ENCODE results near the gene IFRD2. TPM values are rescaled to one million over a fixed set of nuclear protein-coding genes. Genes with fewer than 3 reads are reported as not detected.
A peak's percentile ranks its signal among the peaks of the same experiment; 100 is the strongest.

The IFRD2 gene
- total RNA-seq, 1 experiment from 2014 or later: 223 TPM

DNA sequence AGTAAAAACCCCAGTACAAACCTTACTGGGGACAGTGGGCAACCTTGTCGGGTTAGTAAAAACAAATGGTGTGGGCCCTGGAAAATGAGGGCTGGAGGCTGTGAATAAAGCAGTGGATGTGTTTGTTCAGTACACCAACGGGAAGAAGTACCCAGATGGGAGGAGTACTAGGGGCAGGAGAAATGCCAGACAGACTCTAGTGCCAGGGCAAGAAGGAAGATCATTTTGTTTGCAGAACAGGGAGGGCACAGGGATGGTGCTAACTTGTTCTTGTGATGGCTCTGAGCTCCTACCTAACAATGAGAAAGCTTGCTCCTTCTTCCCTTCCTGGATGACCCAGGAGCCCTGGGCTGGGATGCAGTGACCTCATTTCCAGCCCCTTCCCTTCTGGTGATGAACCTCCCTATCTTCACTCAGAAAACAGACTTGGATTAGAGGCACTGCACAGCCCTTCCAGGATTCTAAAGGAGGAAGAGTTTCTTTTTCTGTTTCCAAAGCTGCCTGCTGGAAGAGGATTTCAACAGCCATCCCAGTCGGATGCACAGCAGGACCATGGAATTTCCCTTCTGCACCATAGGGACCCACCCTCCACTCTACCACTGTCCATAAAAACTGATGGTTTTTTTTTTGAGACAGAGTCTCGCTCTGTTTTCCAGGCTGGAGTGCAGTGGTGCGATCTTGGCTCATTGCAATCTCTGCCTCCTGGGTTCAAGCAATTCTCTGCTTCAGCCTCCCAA, 42.3 kb upstream of the IFRD2 start:
- Histone ChIP-seq H3K4me2 (ENCODE audit: low read length) (peak overlapping the region; percentile 88), H3K9me3 (ENCODE audit: low read length) (no peaks in the 10 kb centered on the region), H3K4me1 (ENCODE audit: insufficient read depth, low read length) (peaks cover 32% of the 10 kb centered on the region), H3K9ac (ENCODE audit: low read length) (no peak overlapping the region), H3K9me2 (replicated peaks; ENCODE audit: low read length) (no peaks in the 10 kb centered on the region), H3K36me3 (ENCODE audit: low read depth, low read length) (peaks cover 26% of the 10 kb centered on the region; the same call in 1 of the 2 replicates), H3F3A (ENCODE audit: low read length, unreplicated experiment) (no peaks in the 10 kb centered on the region), H2AFZ (ENCODE audit: low read length) (no peak overlapping the region), H3K27me3 (ENCODE audit: low read length) (no peaks in the 10 kb centered on the region), H3K27ac (ENCODE audit: low read length) (no peak overlapping the region), H4K20me1 (ENCODE audit: low read length) (peaks cover 13% of the 10 kb centered on the region; the same call in 1 of the 2 replicates), H3K4me3 (ENCODE audit: low read length) (peak overlapping the region; percentile 89; the same call in 1 of the 2 replicates), H3K79me2 (ENCODE audit: low read length) (peaks cover 53% of the 10 kb centered on the region)
- POLR2A ChIA-PET (ENCODE audit: unreplicated experiment): no interaction called here
- DNase-seq (no peak), ATAC-seq (no peak)
- CTCF ChIA-PET: no interaction called here
- no TSS peak for BruUV-seq (replicated peaks)
- intact Hi-C loops (cut with micrococcal nuclease): no loop called here
- no peak for TF ChIP-seq EZH2 (IDR thresholded peaks at IDR 0.05; ENCODE audit: low read length, unreplicated experiment)
- TF ChIP-seq, protein P1, sequence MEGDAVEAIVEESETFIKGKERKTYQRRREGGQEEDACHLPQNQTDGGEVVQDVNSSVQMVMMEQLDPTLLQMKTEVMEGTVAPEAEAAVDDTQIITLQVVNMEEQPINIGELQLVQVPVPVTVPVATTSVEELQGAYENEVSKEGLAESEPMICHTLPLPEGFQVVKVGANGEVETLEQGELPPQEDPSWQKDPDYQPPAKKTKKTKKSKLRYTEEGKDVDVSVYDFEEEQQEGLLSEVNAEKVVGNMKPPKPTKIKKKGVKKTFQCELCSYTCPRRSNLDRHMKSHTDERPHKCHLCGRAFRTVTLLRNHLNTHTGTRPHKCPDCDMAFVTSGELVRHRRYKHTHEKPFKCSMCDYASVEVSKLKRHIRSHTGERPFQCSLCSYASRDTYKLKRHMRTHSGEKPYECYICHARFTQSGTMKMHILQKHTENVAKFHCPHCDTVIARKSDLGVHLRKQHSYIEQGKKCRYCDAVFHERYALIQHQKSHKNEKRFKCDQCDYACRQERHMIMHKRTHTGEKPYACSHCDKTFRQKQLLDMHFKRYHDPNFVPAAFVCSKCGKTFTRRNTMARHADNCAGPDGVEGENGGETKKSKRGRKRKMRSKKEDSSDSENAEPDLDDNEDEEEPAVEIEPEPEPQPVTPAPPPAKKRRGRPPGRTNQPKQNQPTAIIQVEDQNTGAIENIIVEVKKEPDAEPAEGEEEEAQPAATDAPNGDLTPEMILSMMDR (conservative IDR thresholded peaks at IDR 0.05; ENCODE audit: low read depth, low read length): no peak
- no peak for TF ChIP-seq EZH2phosphoT487 (IDR thresholded peaks at IDR 0.05; ENCODE audit: borderline replicate concordance, low read length)

DNA sequence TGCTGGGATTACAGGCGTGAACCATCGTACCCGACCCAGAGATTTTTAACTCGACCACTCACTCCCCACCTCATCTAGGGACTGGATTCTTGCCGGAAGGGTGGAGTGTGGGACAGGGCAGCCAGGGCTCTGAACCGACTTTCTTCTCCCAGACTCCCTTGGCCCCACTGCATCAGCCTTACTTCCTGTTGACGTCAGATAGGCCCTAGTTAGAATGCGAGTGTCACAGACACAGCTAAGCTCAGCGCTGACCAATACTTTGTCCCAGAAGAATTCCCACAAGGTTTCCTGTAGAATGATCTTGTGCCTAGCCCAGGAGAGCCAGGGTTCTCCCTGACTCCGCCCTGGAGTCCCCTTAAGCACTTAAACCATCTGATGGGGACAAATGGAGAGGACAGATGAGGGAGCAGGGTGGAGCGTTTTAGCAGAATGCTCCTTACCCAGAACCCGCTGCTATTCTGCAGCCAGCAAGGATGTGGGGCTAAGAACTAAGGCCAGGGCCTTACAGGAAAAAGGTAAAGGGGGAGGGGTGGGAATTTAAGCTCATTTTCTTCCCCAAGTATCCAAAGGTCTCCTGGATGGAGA, 41.6 kb upstream of the IFRD2 start:
- CTCF ChIA-PET: no interaction called here

More for the DNA sequence above, 41.6 kb upstream of the IFRD2 start:
- H2AFZ ChIP-seq (ENCODE audit: low read length): no peak overlapping the region
- peaks cover 26% of the 10 kb centered on the region; the same call in 1 of the 2 replicates for H3K36me3 ChIP-seq (ENCODE audit: low read depth, low read length)
- H3K9me2 ChIP-seq (replicated peaks; ENCODE audit: low read length): no peaks in the 10 kb centered on the region
- no TSS peak for BruUV-seq (replicated peaks)
- POLR2A ChIA-PET (ENCODE audit: unreplicated experiment): no interaction called here
- H3K27ac ChIP-seq (ENCODE audit: low read length): no peak overlapping the region
- H3K4me3 ChIP-seq (ENCODE audit: low read length): no peak overlapping the region
- H3K9ac ChIP-seq (ENCODE audit: low read length): no peak overlapping the region
- H3K79me2 ChIP-seq (ENCODE audit: low read length): peaks cover 53% of the 10 kb centered on the region
- H3K4me1 ChIP-seq (ENCODE audit: insufficient read depth, low read length): peaks cover 32% of the 10 kb centered on the region
- H3F3A ChIP-seq (ENCODE audit: low read length, unreplicated experiment): no peaks in the 10 kb centered on the region
- peak overlapping the region; percentile 88 for H3K4me2 ChIP-seq (ENCODE audit: low read length)
- no peaks in the 10 kb centered on the region for H3K9me3 ChIP-seq (ENCODE audit: low read length)
- ATAC-seq (no peak), DNase-seq (no peak)
- H3K27me3 ChIP-seq (ENCODE audit: low read length): no peaks in the 10 kb centered on the region
- intact Hi-C loops (cut with micrococcal nuclease): no loop called here
- peaks cover 13% of the 10 kb centered on the region; the same call in 1 of the 2 replicates for H4K20me1 ChIP-seq (ENCODE audit: low read length)
- TF ChIP-seq EZH2 (IDR thresholded peaks at IDR 0.05; ENCODE audit: low read length, unreplicated experiment): no peak
- TF ChIP-seq, protein P1 (conservative IDR thresholded peaks at IDR 0.05; ENCODE audit: low read depth, low read length): no peak
- TF ChIP-seq EZH2phosphoT487 (IDR thresholded peaks at IDR 0.05; ENCODE audit: borderline replicate concordance, low read length): no peak
